Prostate gland (tissue), 2 donors: ENCODE results near the gene ANKRD2.

Source experiments
- POLR2A ChIP-seq: fragments of 450-650 bp; IDR thresholded peaks from one replicate; pipeline ENCODE4 v1.6.1; 2016; ENCODE audit warnings: antibody characterized with exemption, mild to moderate bottlenecking
- POLR2AphosphoS5 ChIP-seq: sonication (generic); formaldehyde crosslinking; IDR thresholded peaks from one replicate; pipeline ENCODE4 v1.6.1; 2017; ENCODE audit warnings: antibody characterized with exemption
- TF ChIP-seq, protein P1 (sequence below), 4 experiments: fragments of 200-600 bp in 2 of 4; fragments of 450-650 bp in 2 of 4; sonication (generic) in 2 of 4; IDR thresholded peaks; 1 replicate in 3 of 4; 2 replicates in 1 of 4; pipeline ENCODE4 v1.5.1; 2016 to 2019; ENCODE audit warnings: antibody characterized with exemption in 4 of 4, mild to moderate bottlenecking in 2 of 4, moderate library complexity in 2 of 4

DNA sequence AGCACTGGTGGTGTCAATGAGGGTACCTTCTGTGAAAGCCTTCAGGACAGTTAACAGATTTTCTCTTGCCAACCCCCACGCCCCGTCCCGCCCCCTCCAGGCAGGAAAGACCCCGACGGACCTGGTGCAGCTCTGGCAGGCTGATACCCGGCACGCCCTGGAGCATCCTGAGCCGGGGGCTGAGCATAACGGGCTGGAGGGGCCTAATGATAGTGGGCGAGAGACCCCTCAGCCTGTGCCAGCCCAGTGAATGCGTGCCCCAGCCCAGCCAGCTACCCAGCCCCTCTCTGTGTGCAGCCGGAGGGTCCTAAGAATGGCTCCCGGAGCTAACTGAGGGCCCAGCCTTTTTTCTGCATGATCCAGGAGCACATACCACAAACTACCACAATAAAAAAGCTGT lies 10.9 kb downstream of the ANKRD2 start:
- TF ChIP-seq POLR2AphosphoS5 (no peak), POLR2A (no peak)
- TF ChIP-seq, protein P1, sequence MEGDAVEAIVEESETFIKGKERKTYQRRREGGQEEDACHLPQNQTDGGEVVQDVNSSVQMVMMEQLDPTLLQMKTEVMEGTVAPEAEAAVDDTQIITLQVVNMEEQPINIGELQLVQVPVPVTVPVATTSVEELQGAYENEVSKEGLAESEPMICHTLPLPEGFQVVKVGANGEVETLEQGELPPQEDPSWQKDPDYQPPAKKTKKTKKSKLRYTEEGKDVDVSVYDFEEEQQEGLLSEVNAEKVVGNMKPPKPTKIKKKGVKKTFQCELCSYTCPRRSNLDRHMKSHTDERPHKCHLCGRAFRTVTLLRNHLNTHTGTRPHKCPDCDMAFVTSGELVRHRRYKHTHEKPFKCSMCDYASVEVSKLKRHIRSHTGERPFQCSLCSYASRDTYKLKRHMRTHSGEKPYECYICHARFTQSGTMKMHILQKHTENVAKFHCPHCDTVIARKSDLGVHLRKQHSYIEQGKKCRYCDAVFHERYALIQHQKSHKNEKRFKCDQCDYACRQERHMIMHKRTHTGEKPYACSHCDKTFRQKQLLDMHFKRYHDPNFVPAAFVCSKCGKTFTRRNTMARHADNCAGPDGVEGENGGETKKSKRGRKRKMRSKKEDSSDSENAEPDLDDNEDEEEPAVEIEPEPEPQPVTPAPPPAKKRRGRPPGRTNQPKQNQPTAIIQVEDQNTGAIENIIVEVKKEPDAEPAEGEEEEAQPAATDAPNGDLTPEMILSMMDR (IDR thresholded peaks at IDR 0.05): no peak
